ENCODE data around the gene U2AF2. TPM values are rescaled to one million over a fixed set of nuclear protein-coding genes. Genes with fewer than 3 reads are reported as not detected.

Gene U2AF2
- total RNA-seq, 1 experiment from 2014 or later = 309 TPM

DNA sequence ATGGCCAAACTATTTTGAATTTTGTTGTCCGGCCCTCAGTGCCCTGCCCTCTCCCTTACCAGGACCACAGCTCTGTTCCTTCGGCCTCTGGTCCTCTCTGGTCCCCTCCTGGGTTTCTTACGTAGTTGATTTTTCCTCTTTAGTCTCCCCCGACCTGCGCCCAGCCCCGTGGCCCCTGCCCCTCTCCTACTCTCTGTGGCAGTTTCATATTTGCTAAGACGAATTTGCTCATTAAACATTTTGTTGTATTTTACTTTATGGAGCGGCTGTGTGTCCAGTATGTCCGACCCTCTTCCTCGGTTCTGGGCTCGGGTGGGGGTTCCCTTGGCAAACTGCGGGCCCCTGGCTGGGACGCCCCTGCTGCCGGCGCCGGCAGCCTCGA is 19.6 kb downstream of the U2AF2 start:
- Mint-ChIP-seq H3K9me3 (ENCODE audit: low read depth, unreplicated experiment) (no peaks in the 10 kb centered on the region), H3K27ac (ENCODE audit: unreplicated experiment) (peak overlapping the region; percentile 65), H3K4me1 (ENCODE audit: low read depth, unreplicated experiment) (peaks cover 60% of the 10 kb centered on the region), H3K36me3 (ENCODE audit: insufficient read depth, unreplicated experiment) (peaks cover 86% of the 10 kb centered on the region), H3K4me3 (ENCODE audit: low read depth, unreplicated experiment) (peak overlapping the region; percentile 97), H3K27me3 (ENCODE audit: unreplicated experiment) (no peaks in the 10 kb centered on the region)
- BruUV-seq (replicated peaks) = TSS peak; percentile 61
- TF ChIP-seq CTCF (IDR thresholded peaks at IDR 0.05; ENCODE audit: unreplicated experiment) = no peak
- intact Hi-C loops (cut with micrococcal nuclease; ENCODE audit: unreplicated experiment) = no loop called here
- no peak for DNase-seq
- CTCF ChIA-PET = no interaction called here

DNA sequence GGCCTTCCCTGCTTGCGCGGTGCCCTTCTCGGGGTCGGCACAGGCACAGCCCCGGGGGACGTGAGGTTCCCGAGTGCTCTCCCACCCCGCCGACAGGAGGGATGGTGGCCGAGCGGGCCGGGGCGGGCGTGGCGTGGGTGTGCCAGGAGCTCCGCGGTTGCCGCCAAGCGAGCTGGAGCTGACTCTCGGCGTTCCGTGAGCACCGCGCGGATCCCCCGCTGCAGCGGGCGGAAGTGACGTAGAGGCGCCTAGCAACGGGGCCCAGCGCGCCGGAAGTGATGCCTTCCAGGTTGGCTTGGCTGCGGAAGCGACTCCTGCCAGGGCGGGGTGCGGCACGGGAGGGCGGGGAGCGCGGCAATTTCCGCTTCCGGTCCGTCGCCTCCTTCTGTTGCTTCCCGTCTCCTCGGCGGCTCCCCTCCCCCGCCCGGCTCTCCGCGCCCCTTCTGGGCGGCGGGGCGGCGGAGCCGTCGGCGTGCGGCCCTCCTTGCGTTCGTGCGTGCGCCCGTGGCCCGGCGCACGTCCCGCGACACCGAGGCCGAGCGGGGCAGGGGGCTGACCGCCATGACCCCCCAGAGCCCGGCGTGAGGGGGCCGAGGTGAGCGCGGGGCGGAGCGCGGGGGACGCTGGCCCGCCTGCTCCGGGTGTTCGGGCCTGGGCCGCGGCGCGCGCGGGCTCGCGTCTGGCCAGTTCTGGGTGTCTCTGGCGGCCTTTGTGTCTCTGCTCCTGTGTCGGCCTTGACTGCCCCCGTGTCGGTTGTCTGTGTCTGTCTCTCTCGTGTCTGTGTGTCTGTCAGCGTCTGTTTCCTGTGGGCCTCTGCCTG is 20.2 kb downstream of the U2AF2 start, which contains the start of gene EPN1:
Gene EPN1 (plus strand): TSS at position 386 of the 820 bp plus-strand sequence. CDS start 3,402 bp downstream, outside the sequence.
- no peak for TF ChIP-seq CTCF (IDR thresholded peaks at IDR 0.05; ENCODE audit: unreplicated experiment)
- peak; percentile 98 for DNase-seq
- BruUV-seq (replicated peaks) = no TSS peak
- H3K9me3 Mint-ChIP-seq (ENCODE audit: low read depth, unreplicated experiment) = no peaks in the 10 kb centered on the region
- H3K27ac Mint-ChIP-seq (ENCODE audit: unreplicated experiment) = peak within 1 kb of the TSS; percentile 99
- intact Hi-C loops (cut with micrococcal nuclease; ENCODE audit: unreplicated experiment) = no loop called here
- peak within 1 kb of the TSS; percentile 97 for H3K4me3 Mint-ChIP-seq (ENCODE audit: low read depth, unreplicated experiment)
- CTCF ChIA-PET = no interaction called here
- H3K36me3 Mint-ChIP-seq (ENCODE audit: insufficient read depth, unreplicated experiment) = peaks cover 86% of the 10 kb centered on the region
- no peaks in the 10 kb centered on the region for H3K27me3 Mint-ChIP-seq (ENCODE audit: unreplicated experiment)
- peaks cover 64% of the 10 kb centered on the region for H3K4me1 Mint-ChIP-seq (ENCODE audit: low read depth, unreplicated experiment)

DNA sequence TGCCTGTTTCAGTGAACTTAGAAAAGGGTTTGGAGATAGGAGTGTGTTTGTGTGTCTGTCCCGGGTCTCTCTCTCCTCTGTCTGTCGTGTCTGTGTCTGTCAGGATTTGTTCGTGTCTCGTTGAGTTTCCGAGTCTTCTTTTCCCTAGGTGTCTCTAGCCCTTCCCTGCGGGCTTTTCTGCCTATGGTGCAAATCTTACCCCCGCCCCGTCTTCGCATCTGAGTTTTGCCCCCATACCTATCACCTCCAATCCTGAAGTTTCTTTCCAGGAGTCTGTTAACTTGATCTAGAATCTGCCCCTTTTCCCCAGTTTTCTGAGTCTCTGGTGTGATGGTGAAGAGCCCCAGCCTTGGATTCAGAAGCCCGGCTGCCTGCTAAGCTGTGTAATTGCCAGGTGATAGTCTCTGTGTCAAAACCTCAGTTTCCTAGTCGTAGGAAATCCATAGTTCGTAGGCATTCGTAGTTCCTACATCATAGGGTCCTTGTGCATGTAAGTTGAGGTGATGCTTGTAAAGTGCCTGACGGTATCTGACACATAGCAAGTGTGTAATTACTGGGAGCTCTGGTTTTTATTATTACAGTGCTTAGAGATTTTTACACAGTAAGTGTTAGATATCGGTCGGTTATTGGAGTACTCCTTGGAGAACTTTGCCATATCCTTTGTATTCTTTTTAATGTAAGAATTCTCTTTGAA is 21.0 kb downstream of the U2AF2 start:
- CTCF ChIA-PET = interaction anchor here (1.0 kb wide), 1 partner anchor 21 kb away, joined by 3 read pairs; the partner anchor contains the start of gene U2AF2
- Mint-ChIP-seq H3K27me3 (ENCODE audit: unreplicated experiment) (no peaks in the 10 kb centered on the region), H3K27ac (ENCODE audit: unreplicated experiment) (peak overlapping the region; percentile 99), H3K4me1 (ENCODE audit: low read depth, unreplicated experiment) (peaks cover 60% of the 10 kb centered on the region), H3K36me3 (ENCODE audit: insufficient read depth, unreplicated experiment) (peaks cover 86% of the 10 kb centered on the region), H3K4me3 (ENCODE audit: low read depth, unreplicated experiment) (peak overlapping the region; percentile 97), H3K9me3 (ENCODE audit: low read depth, unreplicated experiment) (no peaks in the 10 kb centered on the region)
- intact Hi-C loops (cut with micrococcal nuclease; ENCODE audit: unreplicated experiment) = no loop called here
- BruUV-seq (replicated peaks) = no TSS peak
- no peak for DNase-seq
- no peak for TF ChIP-seq CTCF (IDR thresholded peaks at IDR 0.05; ENCODE audit: unreplicated experiment)

DNA sequence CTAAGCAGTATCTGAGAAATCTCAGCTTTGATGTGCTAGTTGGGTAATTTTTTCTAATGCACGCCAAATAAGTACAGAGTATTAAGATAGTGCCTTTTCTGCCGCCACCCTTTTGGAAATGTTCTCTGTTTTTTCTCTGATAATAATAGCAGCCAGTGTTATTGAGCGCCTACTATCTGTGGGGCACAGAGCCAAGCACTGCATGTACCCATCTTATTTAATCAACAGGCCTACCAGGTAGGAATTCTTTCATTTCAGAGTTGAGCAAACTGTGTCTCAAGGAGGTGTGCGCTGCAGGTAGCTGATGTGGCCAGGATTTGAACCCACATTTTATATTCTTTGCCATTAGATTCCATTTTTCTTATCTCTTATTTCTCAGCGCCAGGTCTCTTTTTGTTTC is 21.5 kb downstream of the U2AF2 start:
- Mint-ChIP-seq H3K4me1 (ENCODE audit: low read depth, unreplicated experiment) (peaks cover 57% of the 10 kb centered on the region), H3K9me3 (ENCODE audit: low read depth, unreplicated experiment) (no peaks in the 10 kb centered on the region), H3K36me3 (ENCODE audit: insufficient read depth, unreplicated experiment) (peaks cover 86% of the 10 kb centered on the region), H3K4me3 (ENCODE audit: low read depth, unreplicated experiment) (peak overlapping the region; percentile 97), H3K27ac (ENCODE audit: unreplicated experiment) (peak overlapping the region; percentile 22), H3K27me3 (ENCODE audit: unreplicated experiment) (no peaks in the 10 kb centered on the region)
- TF ChIP-seq CTCF (IDR thresholded peaks at IDR 0.05; ENCODE audit: unreplicated experiment) = no peak
- CTCF ChIA-PET = interaction anchor here (1.0 kb wide), 1 partner anchor 22 kb away, joined by 3 read pairs; the partner anchor contains the start of gene U2AF2
- no peak for DNase-seq
- TSS peak; percentile 62 for BruUV-seq (replicated peaks)
- intact Hi-C loops (cut with micrococcal nuclease; ENCODE audit: unreplicated experiment) = no loop called here
